HL-60 (cell line): ENCODE data around the gene KAT8.

ENCODE experiments used
- DNase-seq, 2 experiments: peaks; one replicate each; pipeline ENCODE4 v3.0.0-alpha.2; 2010 to 2020; ENCODE audit warnings: low read depth in 1 of 2, low spot score in 1 of 2
- H3K27ac ChIP-seq: fragments of 250-450 bp; sonication (Bioruptor Pico); replicated peaks from 2 replicates; pipeline ENCODE4 v1.5.1; 2020; ENCODE audit warnings: mild to moderate bottlenecking, moderate library complexity
- H3K27me3 ChIP-seq: fragments of 250-450 bp; sonication (Bioruptor Pico); 2 replicates; pipeline ENCODE4 v1.5.1; 2021; ENCODE audit warnings: mild to moderate bottlenecking, moderate library complexity; ENCODE audit not compliant: insufficient read depth, poor library complexity, severe bottlenecking
- H3K4me3 ChIP-seq: replicated peaks from 2 replicates; pipeline ENCODE4 v1.5.1; 2011; ENCODE audit warnings: mild to moderate bottlenecking, control low read depth, low read length; ENCODE audit not compliant: insufficient read depth
- CTCF ChIP-seq: IDR thresholded peaks from one replicate; pipeline ENCODE4 v1.5.1; 2011; ENCODE audit warnings: low read length, control low read depth, inconsistent platforms; ENCODE audit not compliant: insufficient read depth
- GABPA ChIP-seq: IDR thresholded peaks from 2 replicates; pipeline ENCODE4 v1.6.1; 2012; ENCODE audit warnings: low read depth
- POLR2AphosphoS5 ChIP-seq: IDR thresholded peaks from 2 replicates; pipeline ENCODE4 v1.6.1; 2012; ENCODE audit warnings: low read depth
- REST ChIP-seq: IDR thresholded peaks from 2 replicates; pipeline ENCODE4 v1.6.1; 2012; ENCODE audit warnings: low read depth; ENCODE audit not compliant: insufficient replicate concordance
- SPI1 ChIP-seq: IDR thresholded peaks from 2 replicates; pipeline ENCODE4 v1.6.1; 2012; ENCODE audit warnings: low read depth, mild to moderate bottlenecking, borderline replicate concordance

The KAT8 gene

GRCh38 chr16:31086629-31086906 is 30.9 kb upstream of the KAT8 start:
- H3K4me3 ChIP-seq = no peak overlapping the region
- H3K27ac ChIP-seq = no peak overlapping the region
- TF ChIP-seq CTCF = no peak
- no peak for TF ChIP-seq GABPA
- no peak for TF ChIP-seq SPI1
- no peak for TF ChIP-seq REST
- no peak for TF ChIP-seq POLR2AphosphoS5
- no peaks in the 10 kb centered on the region for H3K27me3 ChIP-seq
- DNase-seq = no peak

GRCh38 chr16:31087481-31087880 is 30.0 kb upstream of the KAT8 start:
- TF ChIP-seq GABPA = no peak
- TF ChIP-seq REST = no peak
- TF ChIP-seq POLR2AphosphoS5 = no peak
- TF ChIP-seq CTCF = no peak
- no peak for TF ChIP-seq SPI1
- no peak for DNase-seq
- Histone ChIP-seq H3K4me3 (no peak overlapping the region), H3K27me3 (no peaks in the 10 kb centered on the region), H3K27ac (no peak overlapping the region)

GRCh38 chr16:31087971-31088370 is 29.5 kb upstream of the KAT8 start:
- H3K4me3 ChIP-seq = no peak overlapping the region
- no peaks in the 10 kb centered on the region for H3K27me3 ChIP-seq
- no peak for TF ChIP-seq POLR2AphosphoS5
- no peak for TF ChIP-seq GABPA
- no peak overlapping the region for H3K27ac ChIP-seq
- DNase-seq = no peak

- H3K27me3 ChIP-seq = no peaks in the 10 kb centered on the region
- no peak within 1 kb of the TSS for H3K4me3 ChIP-seq
- no peak for DNase-seq
- H3K27ac ChIP-seq = no peak within 1 kb of the TSS
- TF ChIP-seq SPI1 (no peak), POLR2AphosphoS5 (no peak), GABPA (no peak), CTCF (no peak)
These were observed 28.8 kb upstream of the KAT8 start, which contains the start of gene PRSS53 for GRCh38 chr16:31088459-31089183. Gene PRSS53, minus strand, starts transcription at chr16:31088943. Its CDS starts 134 bp downstream, at chr16:31088809.
